Loucy (cell line): ENCODE results near the gene LAMB3.

ENCODE experiments used
- CTCF ChIP-seq: fragments of 200-600 bp; sonication (generic); conservative IDR thresholded peaks from 2 replicates; pipeline ENCODE4 v1.5.1; 2014; ENCODE audit warnings: mild to moderate bottlenecking, antibody characterized with exemption, low read length
- EZH2phosphoT487 ChIP-seq: fragments of 200-600 bp; IDR thresholded peaks from 2 replicates; pipeline ENCODE4 v1.6.1; 2018; ENCODE audit warnings: antibody characterized with exemption, mild to moderate bottlenecking, moderate library complexity, borderline replicate concordance

- TF ChIP-seq CTCF (no peak), EZH2phosphoT487 (no peak)
Measured at GRCh38 chr1:209607795-209608178, 44.4 kb downstream of the LAMB3 start.
